ENCODE data around the gene STAP1. TPM values are rescaled to one million over a fixed set of nuclear protein-coding genes. Genes with fewer than 3 reads are reported as not detected.

The STAP1 gene
- total RNA-seq, 1 experiment from 2014 or later, result not detected

DNA sequence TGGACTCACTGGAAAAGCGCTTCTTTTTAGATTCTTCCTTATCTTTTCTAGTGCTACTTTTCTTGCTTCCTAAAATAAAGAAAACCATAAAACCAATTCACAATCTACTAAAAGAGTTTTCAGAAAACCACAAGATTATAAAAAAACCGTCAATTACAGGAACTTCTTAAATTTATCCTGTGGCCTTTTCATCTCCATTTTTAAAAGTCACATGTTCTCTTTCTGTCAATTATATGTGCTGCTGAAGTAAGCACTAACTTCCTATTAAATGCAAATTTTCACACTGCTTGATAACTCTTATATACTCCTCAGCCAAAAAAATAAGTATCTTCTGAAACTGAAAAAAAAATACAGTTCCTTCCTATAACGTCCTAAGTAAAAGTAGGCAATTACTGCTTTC lies 46.0 kb upstream of the STAP1 start:
- ChIA-PET CTCF (no interaction called here), POLR2A (no interaction called here), RAD21 (ENCODE audit: low non-redundant PET in 1 of 2, low total read pairs in 2 of 2, uncharacterized antibody in 2 of 2, unreplicated experiment in 2 of 2) (no interaction called here)
- H3K79me2 ChIP-seq (ENCODE audit: insufficient read depth, low read length), result no peaks in the 10 kb centered on the region
- no peaks in the 10 kb centered on the region for H3K9me2 ChIP-seq (ENCODE audit: insufficient read depth)
- H2AFZ ChIP-seq (ENCODE audit: low read depth, low read length, poor library complexity, severe bottlenecking), result no peak overlapping the region
- no peak overlapping the region for H3K4me3 ChIP-seq (replicated peaks in 1 of 2; ENCODE audit: low read depth in 1 of 2, low read length in 2 of 2)
- no peak overlapping the region for H3K9ac ChIP-seq (ENCODE audit: low read length)
- no peaks in the 10 kb centered on the region for H3K27me3 ChIP-seq (ENCODE audit: insufficient read depth, low read length)
- H3K4me2 ChIP-seq (ENCODE audit: low read length), result no peak overlapping the region
- no peak for ATAC-seq
- no peaks in the 10 kb centered on the region for H3K9me3 ChIP-seq (ENCODE audit: control insufficient read depth in 1 of 2, insufficient read depth in 1 of 2, low read depth in 1 of 2, low read length in 2 of 2)
- intact Hi-C loops (cut with micrococcal nuclease), result no loop called here
- peaks cover 9 to 13% of the 10 kb centered on the region in 2 experiments; a peak in 1 of 4 replicates for H3K36me3 ChIP-seq (ENCODE audit: control insufficient read depth in 1 of 2, insufficient read depth in 2 of 2, low read length in 2 of 2)
- no TSS peak for BruUV-seq (replicated peaks)
- no peak overlapping the region for H3K27ac ChIP-seq (ENCODE audit: low read depth, low read length)
- no peak for DNase-seq (ENCODE audit: low read depth, low spot score)
- H3K4me1 ChIP-seq (ENCODE audit: control insufficient read depth in 1 of 2, insufficient read depth in 2 of 2, low read length in 2 of 2), result no peaks in the 10 kb centered on the region
- H4K20me1 ChIP-seq (ENCODE audit: insufficient read depth), result no peaks in the 10 kb centered on the region
- TF ChIP-seq, protein P1, sequence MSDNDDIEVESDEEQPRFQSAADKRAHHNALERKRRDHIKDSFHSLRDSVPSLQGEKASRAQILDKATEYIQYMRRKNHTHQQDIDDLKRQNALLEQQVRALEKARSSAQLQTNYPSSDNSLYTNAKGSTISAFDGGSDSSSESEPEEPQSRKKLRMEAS (IDR thresholded peaks at IDR 0.05), result no peak
- TF ChIP-seq FOSL1 (IDR thresholded peaks at IDR 0.05; ENCODE audit: low read depth) (no peak), EZH2 (IDR thresholded peaks at IDR 0.05) (no peak), JUND (IDR thresholded peaks at IDR 0.05) (no peak), SP1 (IDR thresholded peaks at IDR 0.05; ENCODE audit: low read depth) (no peak), SRF (IDR thresholded peaks at IDR 0.05; ENCODE audit: low read depth) (no peak)

DNA sequence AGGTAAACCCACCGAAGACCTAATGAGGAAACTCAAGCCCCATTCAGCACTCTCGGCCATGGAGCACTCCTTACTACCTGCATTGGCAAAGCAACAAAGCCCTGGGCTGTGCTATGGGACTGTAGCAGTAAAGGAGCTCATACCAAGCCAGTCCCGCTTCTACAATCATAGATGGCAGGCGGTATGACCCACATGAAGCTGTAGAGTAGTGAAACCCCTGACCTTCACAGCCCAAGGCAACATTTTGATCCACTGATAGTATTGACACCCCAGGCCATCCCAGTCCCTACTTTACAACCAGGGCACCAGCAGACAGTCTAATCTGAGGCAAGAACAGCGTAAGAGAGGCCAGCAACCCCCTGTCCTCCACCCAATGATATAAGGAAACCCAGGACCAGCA lies 38.4 kb upstream of the STAP1 start:
- Histone ChIP-seq H3K4me2 (ENCODE audit: low read length) (no peak overlapping the region), H4K20me1 (ENCODE audit: insufficient read depth) (no peaks in the 10 kb centered on the region), H3K4me1 (ENCODE audit: control insufficient read depth in 1 of 2, insufficient read depth in 2 of 2, low read length in 2 of 2) (no peaks in the 10 kb centered on the region), H3K36me3 (ENCODE audit: control insufficient read depth in 1 of 2, insufficient read depth in 2 of 2, low read length in 2 of 2) (0 out of 4 replicates have a peak, but pooled peaks cover 0 to 5% of the 10 kb centered on the region in 2 experiments), H3K27ac (ENCODE audit: low read depth, low read length) (no peak overlapping the region), H3K4me3 (replicated peaks in 1 of 2; ENCODE audit: low read depth in 1 of 2, low read length in 2 of 2) (no peak overlapping the region), H3K79me2 (ENCODE audit: insufficient read depth, low read length) (peaks cover 38% of the 10 kb centered on the region), H3K9ac (ENCODE audit: low read length) (no peak overlapping the region), H2AFZ (ENCODE audit: low read depth, low read length, poor library complexity, severe bottlenecking) (no peak overlapping the region), H3K9me2 (ENCODE audit: insufficient read depth) (no peaks in the 10 kb centered on the region), H3K9me3 (ENCODE audit: control insufficient read depth in 1 of 2, insufficient read depth in 1 of 2, low read depth in 1 of 2, low read length in 2 of 2) (no peaks in the 10 kb centered on the region), H3K27me3 (ENCODE audit: insufficient read depth, low read length) (no peaks in the 10 kb centered on the region)
- ATAC-seq, result no peak
- ChIA-PET RAD21 (ENCODE audit: low non-redundant PET in 1 of 2, low total read pairs in 2 of 2, uncharacterized antibody in 2 of 2, unreplicated experiment in 2 of 2) (no interaction called here), CTCF (no interaction called here), POLR2A (no interaction called here)
- no peak for DNase-seq (ENCODE audit: low read depth, low spot score)
- intact Hi-C loops (cut with micrococcal nuclease), result no loop called here
- BruUV-seq (replicated peaks), result no TSS peak
- TF ChIP-seq, protein P2, sequence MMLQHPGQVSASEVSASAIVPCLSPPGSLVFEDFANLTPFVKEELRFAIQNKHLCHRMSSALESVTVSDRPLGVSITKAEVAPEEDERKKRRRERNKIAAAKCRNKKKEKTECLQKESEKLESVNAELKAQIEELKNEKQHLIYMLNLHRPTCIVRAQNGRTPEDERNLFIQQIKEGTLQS (IDR thresholded peaks at IDR 0.05), result no peak
- TF ChIP-seq POLR2AphosphoS5 (IDR thresholded peaks at IDR 0.05; ENCODE audit: low read depth, low read length), result no peak
- TF ChIP-seq POLR2A (IDR thresholded peaks at IDR 0.05; ENCODE audit: borderline replicate concordance, extremely low read depth, insufficient read depth, insufficient read length), result no peak
- no peak for TF ChIP-seq CBX3 (IDR thresholded peaks at IDR 0.05; ENCODE audit: low read depth)
- TF ChIP-seq SIN3A (IDR thresholded peaks at IDR 0.05; ENCODE audit: low read depth), result no peak
- TF ChIP-seq, protein P3, sequence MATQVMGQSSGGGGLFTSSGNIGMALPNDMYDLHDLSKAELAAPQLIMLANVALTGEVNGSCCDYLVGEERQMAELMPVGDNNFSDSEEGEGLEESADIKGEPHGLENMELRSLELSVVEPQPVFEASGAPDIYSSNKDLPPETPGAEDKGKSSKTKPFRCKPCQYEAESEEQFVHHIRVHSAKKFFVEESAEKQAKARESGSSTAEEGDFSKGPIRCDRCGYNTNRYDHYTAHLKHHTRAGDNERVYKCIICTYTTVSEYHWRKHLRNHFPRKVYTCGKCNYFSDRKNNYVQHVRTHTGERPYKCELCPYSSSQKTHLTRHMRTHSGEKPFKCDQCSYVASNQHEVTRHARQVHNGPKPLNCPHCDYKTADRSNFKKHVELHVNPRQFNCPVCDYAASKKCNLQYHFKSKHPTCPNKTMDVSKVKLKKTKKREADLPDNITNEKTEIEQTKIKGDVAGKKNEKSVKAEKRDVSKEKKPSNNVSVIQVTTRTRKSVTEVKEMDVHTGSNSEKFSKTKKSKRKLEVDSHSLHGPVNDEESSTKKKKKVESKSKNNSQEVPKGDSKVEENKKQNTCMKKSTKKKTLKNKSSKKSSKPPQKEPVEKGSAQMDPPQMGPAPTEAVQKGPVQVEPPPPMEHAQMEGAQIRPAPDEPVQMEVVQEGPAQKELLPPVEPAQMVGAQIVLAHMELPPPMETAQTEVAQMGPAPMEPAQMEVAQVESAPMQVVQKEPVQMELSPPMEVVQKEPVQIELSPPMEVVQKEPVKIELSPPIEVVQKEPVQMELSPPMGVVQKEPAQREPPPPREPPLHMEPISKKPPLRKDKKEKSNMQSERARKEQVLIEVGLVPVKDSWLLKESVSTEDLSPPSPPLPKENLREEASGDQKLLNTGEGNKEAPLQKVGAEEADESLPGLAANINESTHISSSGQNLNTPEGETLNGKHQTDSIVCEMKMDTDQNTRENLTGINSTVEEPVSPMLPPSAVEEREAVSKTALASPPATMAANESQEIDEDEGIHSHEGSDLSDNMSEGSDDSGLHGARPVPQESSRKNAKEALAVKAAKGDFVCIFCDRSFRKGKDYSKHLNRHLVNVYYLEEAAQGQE (IDR thresholded peaks at IDR 0.05; ENCODE audit: low read depth), result no peak
- no peak for TF ChIP-seq ELF1 (IDR thresholded peaks at IDR 0.05; ENCODE audit: borderline replicate concordance, low read depth)
- no peak for TF ChIP-seq TCF7L2 (IDR thresholded peaks at IDR 0.05; ENCODE audit: borderline replicate concordance, extremely low read depth, insufficient read depth, insufficient read length)
- TF ChIP-seq, protein P4, sequence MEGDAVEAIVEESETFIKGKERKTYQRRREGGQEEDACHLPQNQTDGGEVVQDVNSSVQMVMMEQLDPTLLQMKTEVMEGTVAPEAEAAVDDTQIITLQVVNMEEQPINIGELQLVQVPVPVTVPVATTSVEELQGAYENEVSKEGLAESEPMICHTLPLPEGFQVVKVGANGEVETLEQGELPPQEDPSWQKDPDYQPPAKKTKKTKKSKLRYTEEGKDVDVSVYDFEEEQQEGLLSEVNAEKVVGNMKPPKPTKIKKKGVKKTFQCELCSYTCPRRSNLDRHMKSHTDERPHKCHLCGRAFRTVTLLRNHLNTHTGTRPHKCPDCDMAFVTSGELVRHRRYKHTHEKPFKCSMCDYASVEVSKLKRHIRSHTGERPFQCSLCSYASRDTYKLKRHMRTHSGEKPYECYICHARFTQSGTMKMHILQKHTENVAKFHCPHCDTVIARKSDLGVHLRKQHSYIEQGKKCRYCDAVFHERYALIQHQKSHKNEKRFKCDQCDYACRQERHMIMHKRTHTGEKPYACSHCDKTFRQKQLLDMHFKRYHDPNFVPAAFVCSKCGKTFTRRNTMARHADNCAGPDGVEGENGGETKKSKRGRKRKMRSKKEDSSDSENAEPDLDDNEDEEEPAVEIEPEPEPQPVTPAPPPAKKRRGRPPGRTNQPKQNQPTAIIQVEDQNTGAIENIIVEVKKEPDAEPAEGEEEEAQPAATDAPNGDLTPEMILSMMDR (IDR thresholded peaks at IDR 0.05 in 2 of 3, conservative IDR thresholded peaks at IDR 0.05 in 1 of 3; ENCODE audit: borderline replicate concordance in 1 of 3, insufficient read depth in 1 of 3, low read depth in 2 of 3, low read length in 2 of 3), result no peak
- no peak for TF ChIP-seq FOSL1 (IDR thresholded peaks at IDR 0.05; ENCODE audit: low read depth)
- TF ChIP-seq, protein P1 (IDR thresholded peaks at IDR 0.05), result no peak
- no peak for TF ChIP-seq RAD21 (IDR thresholded peaks at IDR 0.05; ENCODE audit: low read depth)
- TF ChIP-seq SRF (IDR thresholded peaks at IDR 0.05; ENCODE audit: low read depth), result no peak
- no peak for TF ChIP-seq ZNF274 (IDR thresholded peaks at IDR 0.05; ENCODE audit: low read depth, low read length)

Measured in HCT116 (cell line).